GM12878 (cell line): ENCODE data around the gene OMD. TPM values are rescaled to one million over a fixed set of nuclear protein-coding genes. Genes with fewer than 3 reads are reported as not detected.

Source experiments
- ATAC-seq: fragments of 200-7000 bp; cut with Tn5 transposase; 3 replicates; pipeline ENCODE4 v1.9.1; 2020; ENCODE audit warnings: mild to moderate bottlenecking, moderate library complexity
- BruUV-seq: library from RNA; stranded (reverse); fragments of 400-500 nt; replicated peaks from 2 replicates; lab custom pipeline; 2021; lab: Mats Ljungman, UMichigan
- CTCF ChIA-PET: fragments of 300-600 bp; sonication (Branson Sonifier 250); formaldehyde crosslinking; extraction: SDS; loops from one replicate; lab custom pipeline; 2021; ENCODE audit warnings: inconsistent platforms; lab: Yijun Ruan, JAX
- POLR2A ChIA-PET: fragments of 350-600 bp; formaldehyde crosslinking; extraction: SDS; loops from one replicate; lab custom pipeline; 2021; ENCODE audit warnings: inconsistent platforms; lab: Charles Lee
- RAD21 ChIA-PET: fragments of 300-600 bp; sonication (Branson Sonifier 250); formaldehyde crosslinking; loops from one replicate; lab custom pipeline; 2023; ENCODE audit warnings: antibody characterized with exemption; ENCODE audit not compliant: unreplicated experiment; lab: Charles Lee
- SMC1A ChIA-PET: fragments of 300-600 bp; sonication (Branson Sonifier 250); formaldehyde crosslinking; loops from one replicate; lab custom pipeline; 2023; ENCODE audit not compliant: unreplicated experiment, uncharacterized antibody; lab: Charles Lee
- DNase-seq: peaks from one replicate; pipeline ENCODE4 v3.0.0-alpha.2; 2011; ENCODE audit warnings: low read depth, low spot score
- FAIRE-seq: peaks from 3 replicates; lab custom pipeline; 2011; peaks lifted over from hg19 to GRCh38; lab: Jason Lieb, UNC
- H2AFZ ChIP-seq: 2 replicates; pipeline ENCODE4 v1.6.0; 2011; ENCODE audit warnings: low read depth, low read length, control low read depth; ENCODE audit not compliant: control insufficient read depth
- H3K27ac ChIP-seq: 2 replicates; pipeline ENCODE4 v1.5.1; 2011; ENCODE audit warnings: control low read depth; ENCODE audit not compliant: control insufficient read depth, insufficient read depth
- H3K27me3 ChIP-seq, 2 experiments: replicated peaks in 1 of 2; 2 replicates each; pipeline versions ENCODE4 v1.6.0 to v1.6.1; 2011; ENCODE audit warnings: low read length in 1 of 2; ENCODE audit not compliant: control insufficient read depth in 2 of 2, insufficient read depth in 2 of 2
- H3K36me3 ChIP-seq, 2 experiments: 2 replicates each; pipeline ENCODE4 v1.5.1; 2011; ENCODE audit warnings: low read length in 1 of 2; ENCODE audit not compliant: control insufficient read depth in 2 of 2, insufficient read depth in 2 of 2
- H3K4me1 ChIP-seq: 2 replicates; pipeline ENCODE4 v1.6.1; 2011; ENCODE audit warnings: mild to moderate bottlenecking, low read length, moderate library complexity, mixed read lengths; ENCODE audit not compliant: control insufficient read depth, insufficient read depth
- H3K4me2 ChIP-seq: 2 replicates; pipeline ENCODE4 v1.6.0; 2011; ENCODE audit warnings: control low read depth; ENCODE audit not compliant: control insufficient read depth, insufficient read depth
- H3K4me3 ChIP-seq: fragments of 200-600 bp; sonication (generic); 2 replicates; pipeline ENCODE4 v1.5.1; 2016
- H3K79me2 ChIP-seq: 2 replicates; pipeline ENCODE4 v1.6.0; 2011; ENCODE audit warnings: low read length; ENCODE audit not compliant: control insufficient read depth, insufficient read depth
- H3K9ac ChIP-seq: 2 replicates; pipeline ENCODE4 v1.8.0; 2011; ENCODE audit warnings: low read length, control low read depth, mixed read lengths; ENCODE audit not compliant: control insufficient read depth, insufficient read depth
- H3K9me3 ChIP-seq: replicated peaks from 3 replicates; pipeline ENCODE4 v1.5.1; 2011; ENCODE audit warnings: mild to moderate bottlenecking, low read length; ENCODE audit not compliant: control insufficient read depth, insufficient read depth
- H4K20me1 ChIP-seq: 2 replicates; pipeline ENCODE4 v1.6.0; 2011; ENCODE audit not compliant: control insufficient read depth, insufficient read depth
- BCL11A ChIP-seq: IDR thresholded peaks from 2 replicates; pipeline ENCODE4 v1.6.1; 2011; ENCODE audit warnings: low read depth, low read length
- HCFC1 ChIP-seq: fragments of 150-350 bp; IDR thresholded peaks from 2 replicates; pipeline ENCODE4 v1.6.1; 2014; ENCODE audit warnings: low read length
- KDM1A ChIP-seq: fragments of 200-600 bp; sonication (generic); IDR thresholded peaks from 2 replicates; pipeline ENCODE4 v1.6.1; 2016; ENCODE audit warnings: borderline replicate concordance
- KLF5 ChIP-seq: fragments of 450-650 bp; IDR thresholded peaks from 2 replicates; pipeline ENCODE4 v1.6.1; 2014; ENCODE audit warnings: mild to moderate bottlenecking; ENCODE audit not compliant: partially characterized antibody
- MTA2 ChIP-seq: fragments of 450-650 bp; IDR thresholded peaks from 2 replicates; pipeline ENCODE4 v1.6.1; 2016; ENCODE audit warnings: low read depth, mild to moderate bottlenecking, moderate library complexity
- NFYB ChIP-seq: IDR thresholded peaks from 2 replicates; pipeline ENCODE4 v1.6.1; 2011; ENCODE audit warnings: low read depth, mild to moderate bottlenecking, low read length, improper control_type of control experiment, moderate library complexity; ENCODE audit not compliant: insufficient read depth
- PKNOX1 ChIP-seq: fragments of 450-650 bp; IDR thresholded peaks from 2 replicates; pipeline ENCODE4 v1.6.1; 2016; ENCODE audit warnings: mild to moderate bottlenecking
- RB1 ChIP-seq: fragments of 450-650 bp; formaldehyde crosslinking; IDR thresholded peaks from 2 replicates; pipeline ENCODE4 v1.6.1; 2017; ENCODE audit warnings: mild to moderate bottlenecking, borderline replicate concordance
- RELA ChIP-seq: fragments of 450-650 bp; IDR thresholded peaks from 2 replicates; pipeline ENCODE4 v1.8.0; 2014; ENCODE audit warnings: borderline replicate concordance; ENCODE audit not compliant: partially characterized antibody
- RELB ChIP-seq: fragments of 450-650 bp; IDR thresholded peaks from 2 replicates; pipeline ENCODE4 v1.6.1; 2017; ENCODE audit warnings: low read depth, mild to moderate bottlenecking, moderate library complexity
- TAF1 ChIP-seq: IDR thresholded peaks from 2 replicates; pipeline ENCODE4 v1.6.1; 2011; ENCODE audit warnings: mild to moderate bottlenecking, low read depth, low read length, borderline replicate concordance
- TARDBP ChIP-seq: IDR thresholded peaks from 2 replicates; pipeline ENCODE4 v1.6.1; 2016; ENCODE audit warnings: borderline replicate concordance
- ZNF217 ChIP-seq: fragments of 450-650 bp; IDR thresholded peaks from 2 replicates; pipeline ENCODE4 v1.6.1; 2017; ENCODE audit warnings: antibody characterized with exemption, mild to moderate bottlenecking
- WGBS: methylation state at CpG from one replicate; pipeline ENCODE4 v1.1.6; 2016; ENCODE audit warnings: low lambda C conversion rate; ENCODE audit not compliant: insufficient replicate concordance, insufficient coverage; ENCODE audit errors: missing lambda C conversion rate; 5-methylcytosine and 5-hydroxymethylcytosine counted together
- in situ Hi-C: fragments of 300-500 bp; cut with MboI; formaldehyde crosslinking; loops from 9 replicates; pipeline ENCODE4 v1.14.3; 2018; ENCODE audit warnings: mixed read lengths
- intact Hi-C: fragments of 100-400 bp; cut with micrococcal nuclease; formaldehyde crosslinking; loops from one replicate; pipeline ENCODE4 v1.14.2; 2022; ENCODE audit not compliant: unreplicated experiment
- polyA plus RNA-seq, 11 experiments: library from polyadenylated mRNA; depleted of rRNA in 4 of 11; unstranded in 6 of 11; stranded (reverse) in 5 of 11; fragments of >200 nt; fragmentation: Nextera tagmentation in 4 of 11; fragmentation: Illumina TruSeq in 1 of 11; extraction: Ambion mirVana in 4 of 11; extraction: Trizol in 1 of 11; gene quantifications; 1 replicate in 1 of 11; 2 replicates in 10 of 11; pipeline versions ENCODE4 v1.2.1 to v1.2.3, GENCODE V29; 2011 to 2016; ENCODE audit warnings: inconsistent platforms in 2 of 11, missing spikeins in 2 of 11, low read depth in 1 of 11
- total RNA-seq, 4 experiments: library from RNA; depleted of rRNA in 3 of 4; stranded (reverse); fragments of >200 nt in 3 of 4; fragmentation: Illumina TruSeq in 1 of 4; extraction: Trizol in 1 of 4; gene quantifications; 2 replicates each; pipeline versions ENCODE4 v1.2.1 to v1.2.3, GENCODE V29; 2013 to 2021

The OMD gene
- total and polyA plus RNA-seq, 10 of the 15 experiments (the other 5 are each of a cell fraction or from before 2014, with no cell fraction given), result 0.08 to 0.70 (median 0.57) TPM; not detected in 7

- Histone ChIP-seq H3K9me3 (no peaks in the 10 kb centered on the region), H3K4me3 (no peak overlapping the region), H3K27me3 (no peaks in the 10 kb centered on the region), H3K9ac (no peak overlapping the region), H3K79me2 (no peaks in the 10 kb centered on the region), H4K20me1 (no peaks in the 10 kb centered on the region), H2AFZ (no peak overlapping the region), H3K4me2 (no peak overlapping the region), H3K4me1 (no peaks in the 10 kb centered on the region), H3K36me3 (no peaks in the 10 kb centered on the region), H3K27ac (no peak overlapping the region)
- in situ Hi-C loops (no loop called here), intact Hi-C loops (no loop called here)
- WGBS, result 94% methylated on average over 2 of the region's 2 CpGs
- ChIA-PET CTCF (no interaction called here), SMC1A (no interaction called here), RAD21 (no interaction called here), POLR2A (no interaction called here)
- TF ChIP-seq KLF5 (no peak), TAF1 (no peak), BCL11A (no peak), KDM1A (no peak), HCFC1 (no peak), ZNF217 (no peak), RELA (no peak), TARDBP (no peak), RB1 (no peak)
- no peak for DNase-seq
- BruUV-seq, result no TSS peak
- FAIRE-seq, result no peak
- ATAC-seq, result no peak
Measured at GRCh38 chr9:92381775-92382174, 42.5 kb downstream of the OMD start.

GRCh38 chr9:92380603-92381002 lies 43.7 kb downstream of the OMD start:
- no peak overlapping the region for H2AFZ ChIP-seq
- CTCF ChIA-PET, result no interaction called here
- no peaks in the 10 kb centered on the region for H3K4me1 ChIP-seq
- no peaks in the 10 kb centered on the region; the same call in 2 of the 3 replicates for H3K9me3 ChIP-seq
- no peaks in the 10 kb centered on the region for H4K20me1 ChIP-seq
- intact Hi-C loops (no loop called here), in situ Hi-C loops (no loop called here)
- TF ChIP-seq RELB (no peak), MTA2 (no peak), NFYB (no peak), PKNOX1 (no peak)
- no peak for DNase-seq
- RAD21 ChIA-PET, result no interaction called here
- H3K27me3 ChIP-seq, result no peaks in the 10 kb centered on the region
- 100% methylated on average over 2 of the region's 2 CpGs for WGBS
- no peak for FAIRE-seq
- H3K9ac ChIP-seq, result no peak overlapping the region
- no peak overlapping the region for H3K27ac ChIP-seq
- SMC1A ChIA-PET, result interaction anchor here (1.1 kb wide), 1 partner anchor 20 kb away, joined by 5 read pairs; no protein-coding TSS in a partner anchor
- BruUV-seq, result TSS peak; percentile 37
- no peak for ATAC-seq
- no peaks in the 10 kb centered on the region for H3K79me2 ChIP-seq
- POLR2A ChIA-PET, result no interaction called here
- no peak overlapping the region for H3K4me2 ChIP-seq
- H3K4me3 ChIP-seq, result no peak overlapping the region
- no peaks in the 10 kb centered on the region for H3K36me3 ChIP-seq
